ENCODE data around the gene EPOP. TPM values are rescaled to one million over a fixed set of nuclear protein-coding genes. Genes with fewer than 3 reads are reported as not detected.

The EPOP gene
- total and polyA plus RNA-seq, 2 experiments from 2014 or later: 0.37 to 0.93 TPM

GRCh38 chr17:38690386-38690785 lies 15.6 kb upstream of the EPOP start:
- Histone ChIP-seq H3K4me2 (no peak overlapping the region), H3K27ac (no peak overlapping the region), H2AFZ (no peak overlapping the region), H3K4me3 (no peak overlapping the region), H3K36me3 (replicated peaks; ENCODE audit: insufficient read depth, low read depth) (no peaks in the 10 kb centered on the region), H4K20me1 (ENCODE audit: insufficient read depth, poor library complexity, severe bottlenecking) (no peaks in the 10 kb centered on the region), H3K79me2 (no peaks in the 10 kb centered on the region), H3K9me2 (replicated peaks; ENCODE audit: insufficient read depth) (no peaks in the 10 kb centered on the region), H3K4me1 (ENCODE audit: insufficient read depth) (peaks cover 4% of the 10 kb centered on the region), H3K9me3 (ENCODE audit: low read depth) (no peaks in the 10 kb centered on the region), H3K27me3 (no peaks in the 10 kb centered on the region)
- no peak for DNase-seq (ENCODE audit: low spot score)
- WGBS (ENCODE audit: low lambda C conversion rate, missing lambda C conversion rate): 78% methylated on average over 4 of the region's 4 CpGs
- TF ChIP-seq CTCF (IDR thresholded peaks at IDR 0.05; ENCODE audit: poor library complexity) (no peak), EZH2phosphoT487 (IDR thresholded peaks at IDR 0.05; ENCODE audit: low read depth, severe bottlenecking, unreplicated experiment) (no peak), EZH2 (IDR thresholded peaks at IDR 0.05; ENCODE audit: borderline replicate concordance) (no peak)

- H3K4me2 ChIP-seq: no peak overlapping the region
- no peaks in the 10 kb centered on the region for H3K9me3 ChIP-seq (ENCODE audit: low read depth)
- no peak overlapping the region for H2AFZ ChIP-seq
- H3K27ac ChIP-seq: no peak overlapping the region
- H4K20me1 ChIP-seq (ENCODE audit: insufficient read depth, poor library complexity, severe bottlenecking): no peaks in the 10 kb centered on the region
- H3K4me1 ChIP-seq (ENCODE audit: insufficient read depth): no peaks in the 10 kb centered on the region
- WGBS (ENCODE audit: low lambda C conversion rate, missing lambda C conversion rate): 86% methylated on average over 5 of the region's 5 CpGs
- no peak overlapping the region for H3K4me3 ChIP-seq
- H3K27me3 ChIP-seq: no peaks in the 10 kb centered on the region
- no peaks in the 10 kb centered on the region for H3K79me2 ChIP-seq
- no peaks in the 10 kb centered on the region for H3K9me2 ChIP-seq (replicated peaks; ENCODE audit: insufficient read depth)
- H3K36me3 ChIP-seq (replicated peaks; ENCODE audit: insufficient read depth, low read depth): no peaks in the 10 kb centered on the region
- no peak for DNase-seq (ENCODE audit: low spot score)
- TF ChIP-seq CTCF (IDR thresholded peaks at IDR 0.05; ENCODE audit: poor library complexity): no peak
- TF ChIP-seq EZH2 (IDR thresholded peaks at IDR 0.05; ENCODE audit: borderline replicate concordance): no peak
- TF ChIP-seq EZH2phosphoT487 (IDR thresholded peaks at IDR 0.05; ENCODE audit: low read depth, severe bottlenecking, unreplicated experiment): no peak
These were observed 12.5 kb upstream of the EPOP start for GRCh38 chr17:38687286-38687685.

GRCh38 chr17:38685491-38685890 lies 10.7 kb upstream of the EPOP start:
- 90% methylated on average over 12 of the region's 12 CpGs for WGBS (ENCODE audit: low lambda C conversion rate, missing lambda C conversion rate)
- DNase-seq (ENCODE audit: low spot score): no peak
- H3K9me3 ChIP-seq (ENCODE audit: low read depth): no peaks in the 10 kb centered on the region
- H3K27me3 ChIP-seq: no peaks in the 10 kb centered on the region
- no peak overlapping the region for H2AFZ ChIP-seq
- no peak overlapping the region for H3K4me2 ChIP-seq
- H3K79me2 ChIP-seq: no peaks in the 10 kb centered on the region
- no peak overlapping the region for H3K4me3 ChIP-seq
- no peak overlapping the region for H3K27ac ChIP-seq
- no peaks in the 10 kb centered on the region for H3K4me1 ChIP-seq (ENCODE audit: insufficient read depth)
- H3K9me2 ChIP-seq (replicated peaks; ENCODE audit: insufficient read depth): no peaks in the 10 kb centered on the region
- TF ChIP-seq EZH2phosphoT487 (IDR thresholded peaks at IDR 0.05; ENCODE audit: low read depth, severe bottlenecking, unreplicated experiment) (no peak), CTCF (IDR thresholded peaks at IDR 0.05; ENCODE audit: poor library complexity) (no peak), EZH2 (IDR thresholded peaks at IDR 0.05; ENCODE audit: borderline replicate concordance) (no peak)
- no peaks in the 10 kb centered on the region for H3K36me3 ChIP-seq (replicated peaks; ENCODE audit: insufficient read depth, low read depth)
- H4K20me1 ChIP-seq (ENCODE audit: insufficient read depth, poor library complexity, severe bottlenecking): no peaks in the 10 kb centered on the region

GRCh38 chr17:38681096-38681495 lies 6.3 kb upstream of the EPOP start:
- Histone ChIP-seq H2AFZ (no peak overlapping the region), H3K4me1 (ENCODE audit: insufficient read depth) (no peaks in the 10 kb centered on the region), H4K20me1 (ENCODE audit: insufficient read depth, poor library complexity, severe bottlenecking) (no peaks in the 10 kb centered on the region), H3K27ac (no peak overlapping the region), H3K27me3 (peaks cover under 1% of the 10 kb centered on the region), H3K9me3 (ENCODE audit: low read depth) (no peaks in the 10 kb centered on the region), H3K4me2 (no peak overlapping the region), H3K36me3 (replicated peaks; ENCODE audit: insufficient read depth, low read depth) (no peaks in the 10 kb centered on the region), H3K4me3 (no peak overlapping the region), H3K79me2 (no peaks in the 10 kb centered on the region), H3K9me2 (replicated peaks; ENCODE audit: insufficient read depth) (no peaks in the 10 kb centered on the region)
- 87% methylated on average over 3 of the region's 3 CpGs for WGBS (ENCODE audit: low lambda C conversion rate, missing lambda C conversion rate)
- DNase-seq (ENCODE audit: low spot score): no peak
- TF ChIP-seq EZH2 (IDR thresholded peaks at IDR 0.05; ENCODE audit: borderline replicate concordance) (no peak), CTCF (IDR thresholded peaks at IDR 0.05; ENCODE audit: poor library complexity) (no peak), EZH2phosphoT487 (IDR thresholded peaks at IDR 0.05; ENCODE audit: low read depth, severe bottlenecking, unreplicated experiment) (no peak)
